SIG-M5 treated with dmso at 0.1 percent for 504 hours (cell line): Measurements from ENCODE around the gene SPHK1.

Experiments
- DNase-seq: peaks from one replicate; lab custom pipeline; 2025; ENCODE audit not compliant: unreplicated experiment; lab: John Stamatoyannopoulos, UW

Gene SPHK1

DNA sequence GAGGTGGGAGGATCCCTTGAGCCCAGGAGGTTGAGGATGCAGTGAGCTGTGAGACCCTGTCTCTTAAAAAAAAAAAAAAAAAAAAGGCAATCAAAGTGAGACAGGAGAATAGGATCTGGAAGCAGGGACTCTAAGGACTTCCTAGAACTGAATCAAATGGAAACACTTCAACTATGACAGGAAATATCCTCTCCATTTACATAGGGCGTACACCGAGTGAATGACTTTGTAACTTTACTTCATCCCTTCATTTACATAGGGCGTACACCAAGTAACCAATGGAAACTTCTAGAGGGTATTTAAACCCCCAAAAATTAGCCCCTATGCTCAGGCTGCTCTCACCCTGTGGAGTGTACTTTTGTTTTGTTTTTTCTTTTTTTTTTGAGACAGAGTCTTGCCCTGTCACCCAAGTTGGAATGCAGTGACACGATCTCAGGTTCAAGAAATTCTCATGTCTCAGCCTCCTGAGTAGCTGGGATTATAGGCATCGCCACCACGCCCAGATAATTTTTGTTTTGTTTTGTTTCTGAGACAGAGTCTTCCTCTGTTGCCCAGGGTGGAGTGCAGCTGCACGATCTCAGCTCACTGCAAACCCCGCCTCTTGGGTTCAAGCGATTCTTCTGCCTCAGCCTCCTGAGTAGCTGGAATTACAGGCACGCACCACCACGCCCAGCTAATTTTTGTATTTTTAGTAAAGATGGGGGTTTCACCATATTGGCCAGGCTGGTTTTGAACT lies 21.1 kb upstream of the SPHK1 start:
- DNase-seq = no peak

DNA sequence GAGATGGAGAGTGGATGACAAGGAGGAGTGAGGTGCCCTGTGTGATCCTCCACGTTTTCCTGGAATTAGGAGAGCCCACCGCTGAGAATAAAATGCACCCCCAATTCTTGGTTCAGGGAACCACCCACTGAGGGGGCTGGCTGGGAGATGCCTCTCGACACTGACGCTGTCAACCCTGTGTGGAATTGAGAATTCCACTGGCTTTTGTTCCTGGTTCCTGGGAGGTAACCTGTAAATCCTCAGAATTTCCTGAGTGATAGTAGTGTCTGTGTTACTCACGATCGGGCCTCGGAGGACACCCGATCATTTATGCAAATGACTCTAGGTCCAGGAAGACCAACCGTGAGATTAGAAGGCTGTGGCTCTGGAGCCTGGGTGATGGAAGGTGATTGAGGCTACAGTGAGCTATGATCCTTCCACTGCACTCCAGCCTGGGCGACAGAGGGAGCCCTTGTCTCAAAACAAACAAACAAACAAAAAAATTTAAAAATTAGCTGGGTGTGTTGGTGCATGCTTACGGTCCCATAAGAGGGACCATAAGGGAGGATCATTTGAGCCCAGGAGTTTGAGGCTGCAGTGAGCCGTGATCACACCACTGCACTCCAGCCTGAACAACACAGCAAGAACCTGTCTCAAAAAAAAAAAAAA lies 19.0 kb upstream of the SPHK1 start:
- no peak for DNase-seq

DNA sequence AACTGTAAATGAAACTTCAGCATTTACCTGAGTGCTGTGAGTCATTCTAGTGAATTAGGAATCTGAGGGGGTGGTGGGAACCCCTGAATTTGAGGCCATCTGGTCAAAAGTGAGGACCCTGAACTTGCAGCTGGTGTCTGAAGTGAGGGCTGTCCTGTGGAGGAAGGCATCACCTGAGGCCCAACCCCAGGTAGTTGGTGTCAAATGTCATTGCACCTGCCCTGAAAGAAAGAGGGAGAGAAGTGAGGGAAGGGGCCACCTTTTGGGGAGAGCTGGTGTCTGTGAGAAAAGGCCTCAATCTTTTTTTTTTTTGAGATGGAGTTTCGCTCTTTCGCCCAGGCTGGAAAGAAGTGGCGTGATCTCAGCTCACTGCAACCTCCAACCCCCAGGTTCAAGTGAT lies 18.2 kb upstream of the SPHK1 start:
- DNase-seq = no peak

GRCh38 chr17:76367642-76368041 lies 16.8 kb upstream of the SPHK1 start:
- no peak for DNase-seq

- DNase-seq = no peak
Measured at GRCh38 chr17:76368545-76368944, 15.9 kb upstream of the SPHK1 start.

DNA sequence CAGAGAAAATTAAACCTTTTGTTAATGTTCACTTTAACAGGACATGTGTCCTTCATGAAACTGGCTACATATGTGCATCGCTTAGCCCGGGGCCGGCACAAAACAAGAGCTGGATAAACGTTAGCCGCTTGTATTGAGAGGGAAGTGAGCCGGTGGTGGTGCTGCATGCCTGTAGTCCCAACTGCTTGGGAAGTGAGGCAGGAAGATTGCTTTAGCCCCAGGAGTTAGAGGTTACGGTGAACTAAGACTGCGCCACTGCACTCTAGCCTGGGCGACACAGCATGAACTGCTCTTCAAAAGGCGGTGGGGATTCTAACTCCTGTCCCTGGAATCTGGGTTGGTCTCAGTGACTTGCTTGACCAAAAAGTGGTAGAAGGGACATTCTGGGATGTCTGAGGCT lies 15.0 kb upstream of the SPHK1 start:
- no peak for DNase-seq

DNA sequence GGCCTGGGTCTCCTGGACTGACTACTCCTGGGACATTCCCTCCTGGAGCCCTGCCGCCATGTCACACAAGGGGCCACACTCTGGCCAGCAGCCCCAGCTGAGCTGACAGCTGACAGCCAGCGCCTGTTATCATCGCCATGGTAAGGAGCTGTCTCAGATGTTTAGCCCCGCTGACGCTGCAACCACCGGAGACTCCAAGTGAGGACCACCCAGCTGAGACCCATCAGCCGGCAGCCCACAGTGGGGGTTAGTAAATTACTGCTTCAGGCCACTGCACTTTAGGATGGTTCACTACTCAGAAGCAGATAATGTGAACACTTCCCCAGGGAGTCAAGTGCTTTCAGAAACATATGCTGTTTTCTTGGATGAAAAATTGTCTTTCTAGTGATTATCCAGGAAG lies 14.6 kb upstream of the SPHK1 start:
- DNase-seq = no peak

- DNase-seq = no peak
Measured at GRCh38 chr17:76370261-76370993, 14.0 kb upstream of the SPHK1 start.

- no peak for DNase-seq
Measured at GRCh38 chr17:76371656-76372628, 12.5 kb upstream of the SPHK1 start.

- no peak for DNase-seq
Measured at GRCh38 chr17:76376318-76377133, 7.9 kb upstream of the SPHK1 start.

GRCh38 chr17:76378548-76379274 lies 5.7 kb upstream of the SPHK1 start:
- no peak for DNase-seq

DNA sequence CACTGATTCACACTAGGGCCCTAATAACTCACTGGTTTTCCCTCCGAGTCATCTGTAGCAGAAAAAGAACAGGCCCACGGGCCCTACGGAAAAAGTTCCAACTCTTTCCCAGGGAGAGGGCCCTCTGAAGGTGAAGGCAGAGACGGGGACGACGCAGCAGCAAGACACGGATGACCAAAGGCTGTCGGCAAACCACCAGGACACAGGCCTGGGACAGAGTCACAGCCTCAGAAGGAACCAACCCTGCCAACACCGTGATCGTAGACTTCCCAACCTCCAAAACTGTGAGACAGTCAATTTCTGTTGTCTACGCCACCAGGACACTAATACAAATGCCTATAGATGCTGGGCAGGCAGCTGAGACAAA lies 5.2 kb upstream of the SPHK1 start:
- DNase-seq = no peak

- no peak for DNase-seq
Measured at GRCh38 chr17:76379646-76380376, 4.6 kb upstream of the SPHK1 start.

GRCh38 chr17:76381633-76382350 lies 2.6 kb upstream of the SPHK1 start:
- DNase-seq = peak; percentile 90

DNA sequence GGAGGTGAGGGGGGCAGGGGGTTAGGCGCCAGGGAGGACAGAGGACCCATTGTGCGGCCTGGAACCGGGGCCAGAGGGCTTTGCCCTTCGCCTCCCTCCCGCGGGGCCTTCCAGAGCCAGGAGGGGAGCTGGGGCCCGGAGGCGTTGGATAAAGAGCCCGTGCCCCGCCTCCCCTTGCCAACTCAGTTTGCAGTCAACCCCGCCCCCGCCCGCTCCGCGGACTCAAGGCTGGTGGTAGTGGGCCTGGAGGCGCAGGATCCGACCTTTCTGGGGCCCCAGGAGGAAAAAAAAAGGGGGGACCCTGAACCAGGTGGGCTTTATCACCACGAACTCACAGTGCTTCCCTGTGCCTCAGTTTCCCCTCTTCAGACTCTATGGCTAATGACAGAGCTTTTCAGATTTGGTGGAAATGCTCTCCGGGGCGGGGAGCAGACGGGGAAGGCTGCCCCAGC lies 2.0 kb upstream of the SPHK1 start:
- no peak for DNase-seq

GRCh38 chr17:76382803-76383545 lies 1.4 kb upstream of the SPHK1 start:
- peak; percentile 71 for DNase-seq

DNA sequence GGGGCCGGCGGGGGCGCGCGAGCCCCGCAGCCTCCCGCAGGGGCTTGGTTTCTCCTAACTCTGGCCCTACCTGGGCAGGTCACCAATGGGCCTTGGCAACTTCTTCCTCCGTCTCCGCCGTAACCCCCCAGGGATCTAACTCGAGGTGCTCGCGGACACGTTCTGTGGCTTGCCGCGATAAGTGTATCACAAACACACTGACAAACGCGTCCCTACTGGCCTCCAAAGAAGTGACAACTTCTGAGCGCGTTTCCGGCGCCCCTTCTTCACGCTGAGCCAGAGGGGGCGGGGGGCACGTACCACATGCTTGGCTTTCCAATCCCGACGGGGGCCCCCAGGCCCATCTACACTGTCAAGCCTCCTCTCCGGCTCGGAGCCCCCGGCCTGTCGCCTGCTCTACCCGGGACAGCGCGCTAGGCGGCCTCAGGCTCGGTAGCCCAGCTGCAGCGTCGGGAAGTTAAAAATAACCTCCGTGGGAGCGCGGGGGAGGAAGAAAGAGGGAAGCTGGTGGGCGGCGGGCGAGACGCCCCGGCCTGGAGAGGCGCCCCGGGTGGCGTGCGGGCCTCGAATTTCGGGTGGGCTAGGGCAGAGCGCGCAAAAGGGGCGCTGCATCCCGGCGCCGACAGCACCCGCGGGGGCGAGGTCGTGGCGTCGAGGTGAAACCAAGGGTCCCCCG lies 725 bp upstream of the SPHK1 start:
- peak; percentile 74 for DNase-seq
